WI38 (cell line): Measurements from ENCODE around the gene ATP13A2.

ENCODE experiments used
- H3K4me3 ChIP-seq: 2 replicates; pipeline ENCODE4 v1.5.1; 2011; ENCODE audit warnings: low read depth, mild to moderate bottlenecking, control low read depth, low read length
- CTCF ChIP-seq: IDR thresholded peaks from 2 replicates; pipeline ENCODE4 v1.5.1; 2012; ENCODE audit warnings: low read depth, mild to moderate bottlenecking, control low read depth, low read length

Gene ATP13A2

GRCh38 chr1:17023102-17023501 lies 11.4 kb upstream of the ATP13A2 start:
- no peak for TF ChIP-seq CTCF
- H3K4me3 ChIP-seq: no peak overlapping the region

GRCh38 chr1:17021896-17022295 lies 10.2 kb upstream of the ATP13A2 start:
- H3K4me3 ChIP-seq: no peak overlapping the region
- TF ChIP-seq CTCF: no peak

GRCh38 chr1:17020502-17020901 lies 8.8 kb upstream of the ATP13A2 start:
- no peak for TF ChIP-seq CTCF
- H3K4me3 ChIP-seq: no peak overlapping the region

GRCh38 chr1:17018849-17019248 lies 7.1 kb upstream of the ATP13A2 start:
- no peak for TF ChIP-seq CTCF
- no peak overlapping the region for H3K4me3 ChIP-seq

GRCh38 chr1:17017435-17017834 lies 5.7 kb upstream of the ATP13A2 start:
- no peak overlapping the region for H3K4me3 ChIP-seq
- no peak for TF ChIP-seq CTCF

GRCh38 chr1:17016317-17016661 lies 4.6 kb upstream of the ATP13A2 start:
- H3K4me3 ChIP-seq: no peak overlapping the region
- TF ChIP-seq CTCF: no peak

GRCh38 chr1:17014671-17015567 lies 3.2 kb upstream of the ATP13A2 start:
- TF ChIP-seq CTCF: no peak

More at GRCh38 chr1:17014671-17015567, 3.2 kb upstream of the ATP13A2 start:
- no peak overlapping the region for H3K4me3 ChIP-seq
